GM23338 (cell line): ENCODE results near the gene MARVELD2. TPM values are rescaled to one million over a fixed set of nuclear protein-coding genes. Genes with fewer than 3 reads are reported as not detected.

Experiments
- ATAC-seq: fragments of 200-7000 bp; cut with Tn5 transposase; 3 replicates; pipeline ENCODE4 v1.9.1; 2020
- DNase-seq: peaks from one replicate; pipeline ENCODE4 v3.0.0-alpha.2; 2015; ENCODE audit warnings: low spot score
- H2AFZ ChIP-seq: fragments of 200-600 bp; sonication (generic); 2 replicates; pipeline ENCODE4 v1.8.0; 2016; ENCODE audit warnings: antibody characterized with exemption, mild to moderate bottlenecking, moderate library complexity
- H3F3A ChIP-seq: fragments of 200-600 bp; sonication (generic); replicated peaks from 2 replicates; pipeline ENCODE4 v1.8.0; 2017; ENCODE audit warnings: antibody characterized with exemption, mixed run types, low read depth
- H3K27ac ChIP-seq: fragments of 200-600 bp; sonication (generic); 2 replicates; pipeline ENCODE4 v1.6.1; 2016; ENCODE audit warnings: low read depth
- H3K27me3 ChIP-seq: fragments of 200-600 bp; sonication (generic); 2 replicates; pipeline ENCODE4 v1.8.0; 2016; ENCODE audit warnings: mild to moderate bottlenecking, mixed run types, moderate library complexity; ENCODE audit not compliant: insufficient read depth
- H3K36me3 ChIP-seq: fragments of 200-600 bp; sonication (generic); 2 replicates; pipeline ENCODE4 v1.8.0; 2016; ENCODE audit warnings: mild to moderate bottlenecking; ENCODE audit not compliant: insufficient read depth
- H3K4me1 ChIP-seq: fragments of 200-600 bp; sonication (generic); 2 replicates; pipeline ENCODE4 v1.8.0; 2016; ENCODE audit warnings: mild to moderate bottlenecking, moderate library complexity; ENCODE audit not compliant: insufficient read depth
- H3K4me2 ChIP-seq: fragments of 200-600 bp; sonication (generic); 2 replicates; pipeline ENCODE4 v1.7.1; 2017; ENCODE audit warnings: mixed run types
- H3K4me3 ChIP-seq: fragments of 200-600 bp; sonication (generic); 2 replicates; pipeline ENCODE4 v1.6.1; 2016; ENCODE audit warnings: mixed run types
- H3K79me2 ChIP-seq: fragments of 200-600 bp; sonication (generic); replicated peaks from 2 replicates; pipeline ENCODE4 v1.8.0; 2017; ENCODE audit warnings: mild to moderate bottlenecking; ENCODE audit not compliant: insufficient read depth
- H3K9me2 ChIP-seq: fragments of 200-600 bp; sonication (generic); 2 replicates; pipeline ENCODE4 v1.8.0; 2017; ENCODE audit not compliant: insufficient read depth
- H4K20me1 ChIP-seq: fragments of 200-600 bp; sonication (generic); replicated peaks from 2 replicates; pipeline ENCODE4 v1.8.0; 2017; ENCODE audit warnings: mild to moderate bottlenecking; ENCODE audit not compliant: insufficient read depth
- H3K27ac Mint-ChIP-seq: 2 replicates; pipeline ENCODE4 v1.8.0; 2020; ENCODE audit warnings: inconsistent platforms, mild to moderate bottlenecking, moderate library complexity, mixed read lengths
- H3K27me3 Mint-ChIP-seq: 3 replicates; pipeline ENCODE4 v1.8.0; 2022; ENCODE audit warnings: low read depth, mild to moderate bottlenecking, moderate library complexity, mixed read lengths, inconsistent platforms; ENCODE audit not compliant: insufficient read depth, poor library complexity
- H3K36me3 Mint-ChIP-seq: 3 replicates; pipeline ENCODE4 v1.8.0; 2021; ENCODE audit warnings: low read depth, mild to moderate bottlenecking, inconsistent platforms, moderate library complexity, mixed read lengths
- H3K4me1 Mint-ChIP-seq: 3 replicates; pipeline ENCODE4 v1.8.0; 2020; ENCODE audit warnings: mild to moderate bottlenecking, inconsistent platforms, mixed read lengths
- H3K4me3 Mint-ChIP-seq: 3 replicates; pipeline ENCODE4 v1.8.0; 2021; ENCODE audit warnings: moderate library complexity, mild to moderate bottlenecking, inconsistent platforms, mixed read lengths
- H3K9me3 Mint-ChIP-seq: 3 replicates; pipeline ENCODE4 v1.8.0; 2020; ENCODE audit warnings: moderate library complexity, mild to moderate bottlenecking, inconsistent platforms, mixed read lengths
- CREB1 ChIP-seq: fragments of 250-450 bp; sonication (Bioruptor Pico); IDR thresholded peaks from 2 replicates; pipeline ENCODE4 v1.5.0; 2020; ENCODE audit warnings: low read depth, mild to moderate bottlenecking, moderate library complexity
- EZH2phosphoT487 ChIP-seq: fragments of 200-600 bp; sonication (generic); IDR thresholded peaks from one replicate; pipeline ENCODE4 v1.8.1; 2018; ENCODE audit warnings: antibody characterized with exemption; ENCODE audit not compliant: unreplicated experiment
- POLR2AphosphoS5 ChIP-seq: IDR thresholded peaks from 2 replicates; pipeline ENCODE4 v1.6.1; 2016; ENCODE audit warnings: antibody characterized with exemption, low read depth
- STAT1 ChIP-seq: IDR thresholded peaks from one replicate; pipeline ENCODE4 v1.6.1; 2016; ENCODE audit warnings: antibody characterized with exemption; ENCODE audit not compliant: unreplicated experiment
- ZNF114 ChIP-seq: fragments of 250-450 bp; sonication (Bioruptor Pico); IDR thresholded peaks from 2 replicates; pipeline ENCODE4 v1.5.0; 2020; ENCODE audit warnings: mild to moderate bottlenecking, moderate library complexity
- ZNF331 ChIP-seq: fragments of 250-450 bp; sonication (Bioruptor Pico); IDR thresholded peaks from 2 replicates; pipeline ENCODE4 v1.5.0; 2020; ENCODE audit warnings: low read depth, mild to moderate bottlenecking, moderate library complexity
- polyA plus RNA-seq: library from polyadenylated mRNA; unstranded; fragments of >200 nt; fragmentation: Nextera tagmentation; extraction: Ambion mirVana; gene quantifications from 2 replicates; pipeline ENCODE4 v1.2.1, GENCODE V29; 2016
- total RNA-seq: library from RNA; depleted of rRNA; stranded (reverse); fragments of >200 nt; shearing (Covaris generic); gene quantifications from 2 replicates; pipeline ENCODE4 v1.2.3, GENCODE V29; 2014
- TF ChIP-seq, protein P1 (sequence below): IDR thresholded peaks from 2 replicates; pipeline ENCODE4 v1.6.1; 2016; ENCODE audit warnings: antibody characterized with exemption
- TF ChIP-seq, protein P2 (sequence below): fragments of 250-450 bp; sonication (Bioruptor Pico); IDR thresholded peaks from 2 replicates; pipeline ENCODE4 v1.5.0; 2020; ENCODE audit warnings: mild to moderate bottlenecking, moderate library complexity
- TF ChIP-seq, protein P3 (sequence below), 2 experiments: fragments of 200-600 bp in 1 of 2; sonication (generic) in 1 of 2; conservative IDR thresholded peaks; 2 replicates each; pipeline versions ENCODE4 v1.5.1 to v1.6.1; 2016 to 2017; ENCODE audit warnings: antibody characterized with exemption in 2 of 2, low read depth in 2 of 2, mild to moderate bottlenecking in 2 of 2, moderate library complexity in 1 of 2

Gene MARVELD2
- total and polyA plus RNA-seq, 2 experiments from 2014 or later: 10.0 to 24.1 TPM

DNA sequence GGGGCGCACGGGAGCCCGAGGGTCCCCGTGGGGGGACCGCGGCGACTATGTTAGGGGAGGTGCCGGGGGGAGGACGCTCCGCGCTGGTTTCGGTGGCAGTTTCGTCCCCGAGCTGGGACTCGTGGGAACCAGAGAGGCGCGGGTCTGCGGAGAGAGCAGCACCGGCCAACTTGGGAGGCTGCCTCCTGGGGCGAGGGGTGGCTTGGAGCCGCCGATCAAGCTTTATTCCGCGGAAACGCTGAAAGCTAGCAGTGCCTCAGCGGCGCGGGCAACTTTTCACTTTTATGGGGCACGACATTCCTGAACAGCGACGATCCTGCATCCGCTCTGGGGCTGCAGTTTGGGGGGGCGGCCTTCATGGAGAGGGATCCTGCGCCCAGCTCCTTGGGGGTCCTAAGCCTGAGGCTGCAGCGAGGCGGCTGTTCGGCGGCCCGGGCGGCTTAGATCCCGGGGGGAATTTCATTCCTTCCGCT, 78.0 kb downstream of the MARVELD2 start:
- no peaks in the 10 kb centered on the region for H3K9me2 ChIP-seq
- no peak for TF ChIP-seq ZNF114 (CRISPR knock-in tag)
- no peak for TF ChIP-seq EZH2phosphoT487
- no peak for TF ChIP-seq STAT1
- TF ChIP-seq, protein P1, sequence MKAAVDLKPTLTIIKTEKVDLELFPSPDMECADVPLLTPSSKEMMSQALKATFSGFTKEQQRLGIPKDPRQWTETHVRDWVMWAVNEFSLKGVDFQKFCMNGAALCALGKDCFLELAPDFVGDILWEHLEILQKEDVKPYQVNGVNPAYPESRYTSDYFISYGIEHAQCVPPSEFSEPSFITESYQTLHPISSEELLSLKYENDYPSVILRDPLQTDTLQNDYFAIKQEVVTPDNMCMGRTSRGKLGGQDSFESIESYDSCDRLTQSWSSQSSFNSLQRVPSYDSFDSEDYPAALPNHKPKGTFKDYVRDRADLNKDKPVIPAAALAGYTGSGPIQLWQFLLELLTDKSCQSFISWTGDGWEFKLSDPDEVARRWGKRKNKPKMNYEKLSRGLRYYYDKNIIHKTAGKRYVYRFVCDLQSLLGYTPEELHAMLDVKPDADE: no peak
- no peak for TF ChIP-seq ZNF331 (CRISPR knock-in tag)
- no peak for TF ChIP-seq CREB1 (CRISPR knock-in tag)
- peaks cover 17% of the 10 kb centered on the region for H4K20me1 ChIP-seq
- Mint-ChIP-seq H3K27ac (peak overlapping the region; percentile 97), H3K9me3 (no peaks in the 10 kb centered on the region), H3K36me3 (0 out of 3 replicates have a peak, but pooled peaks cover 3% of the 10 kb centered on the region), H3K4me3 (peak overlapping the region; percentile 91), H3K4me1 (peaks cover 35% of the 10 kb centered on the region), H3K27me3 (peaks cover 7% of the 10 kb centered on the region)
- H2AFZ ChIP-seq: peak overlapping the region; percentile 100
- peak; percentile 40 for ATAC-seq
- H3F3A ChIP-seq: peaks cover 3% of the 10 kb centered on the region; the same call in 1 of the 2 replicates
- peak overlapping the region; percentile 93 for H3K27ac ChIP-seq
- peak overlapping the region; percentile 98 for H3K4me2 ChIP-seq
- H3K27me3 ChIP-seq: peaks cover 17% of the 10 kb centered on the region; the same call in 1 of the 2 replicates
- no peaks in the 10 kb centered on the region for H3K36me3 ChIP-seq
- peaks cover 43% of the 10 kb centered on the region for H3K79me2 ChIP-seq
- peak overlapping the region; percentile 96 for H3K4me3 ChIP-seq
- H3K4me1 ChIP-seq: peaks cover 32% of the 10 kb centered on the region
- DNase-seq: peak; percentile 76

DNA sequence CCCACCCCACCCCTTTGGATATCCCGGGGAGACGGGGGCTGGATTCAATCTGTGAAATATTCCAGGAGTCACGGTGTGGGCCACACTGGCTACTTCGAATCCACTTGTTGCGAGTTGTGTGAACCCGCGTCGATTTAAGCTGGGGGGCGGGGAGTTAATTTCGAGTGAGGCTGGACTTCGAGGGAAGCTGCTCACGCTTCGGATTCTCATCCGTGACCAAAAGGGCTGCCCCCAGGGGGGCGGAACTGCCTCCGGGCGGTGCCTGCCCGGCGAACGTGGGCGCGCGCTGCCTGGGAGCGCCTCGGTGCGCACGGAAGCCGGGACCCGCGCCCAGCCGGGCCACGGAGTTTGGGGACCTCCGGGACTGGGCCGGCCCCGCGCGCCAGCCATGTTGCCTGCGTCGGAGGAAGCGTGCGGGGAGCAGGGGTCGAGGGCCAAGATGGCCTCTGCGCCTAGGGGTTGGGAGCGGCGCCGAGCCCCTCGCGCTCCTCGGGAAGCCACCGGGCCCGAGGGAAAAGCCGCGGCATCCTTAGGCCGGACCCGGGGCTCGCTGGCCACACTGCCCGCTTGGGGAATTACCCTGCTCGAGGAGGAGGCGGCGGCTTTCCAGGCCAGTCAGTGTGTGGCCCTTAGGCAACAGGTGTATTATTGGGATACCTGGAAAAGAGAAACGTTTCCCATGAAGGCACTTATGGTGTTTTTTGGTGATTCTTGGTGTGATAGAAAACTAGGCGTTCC, 78.6 kb downstream of the MARVELD2 start:
- peak overlapping the region; percentile 98 for H3K4me2 ChIP-seq
- peaks cover 3% of the 10 kb centered on the region; the same call in 1 of the 2 replicates for H3F3A ChIP-seq
- peaks cover 49% of the 10 kb centered on the region for H3K79me2 ChIP-seq
- H3K4me3 Mint-ChIP-seq: peak overlapping the region; percentile 91
- ATAC-seq: peak; percentile 48
- DNase-seq: peak; percentile 63
- no peaks in the 10 kb centered on the region for H3K9me2 ChIP-seq
- 0 out of 3 replicates have a peak, but pooled peaks cover 3% of the 10 kb centered on the region for H3K36me3 Mint-ChIP-seq
- H3K27me3 ChIP-seq: peaks cover 17% of the 10 kb centered on the region; the same call in 1 of the 2 replicates
- no peaks in the 10 kb centered on the region for H3K36me3 ChIP-seq
- peaks cover 32% of the 10 kb centered on the region for H3K4me1 ChIP-seq
- H3K9me3 Mint-ChIP-seq: no peaks in the 10 kb centered on the region
- peak overlapping the region; percentile 97 for H3K27ac Mint-ChIP-seq
- H3K4me1 Mint-ChIP-seq: peaks cover 35% of the 10 kb centered on the region
- H4K20me1 ChIP-seq: peaks cover 20% of the 10 kb centered on the region
- peak overlapping the region; percentile 100 for H2AFZ ChIP-seq
- peak overlapping the region; percentile 96 for H3K4me3 ChIP-seq
- H3K27ac ChIP-seq: peak overlapping the region; percentile 93
- H3K27me3 Mint-ChIP-seq: peaks cover 7% of the 10 kb centered on the region
- TF ChIP-seq, protein P2, sequence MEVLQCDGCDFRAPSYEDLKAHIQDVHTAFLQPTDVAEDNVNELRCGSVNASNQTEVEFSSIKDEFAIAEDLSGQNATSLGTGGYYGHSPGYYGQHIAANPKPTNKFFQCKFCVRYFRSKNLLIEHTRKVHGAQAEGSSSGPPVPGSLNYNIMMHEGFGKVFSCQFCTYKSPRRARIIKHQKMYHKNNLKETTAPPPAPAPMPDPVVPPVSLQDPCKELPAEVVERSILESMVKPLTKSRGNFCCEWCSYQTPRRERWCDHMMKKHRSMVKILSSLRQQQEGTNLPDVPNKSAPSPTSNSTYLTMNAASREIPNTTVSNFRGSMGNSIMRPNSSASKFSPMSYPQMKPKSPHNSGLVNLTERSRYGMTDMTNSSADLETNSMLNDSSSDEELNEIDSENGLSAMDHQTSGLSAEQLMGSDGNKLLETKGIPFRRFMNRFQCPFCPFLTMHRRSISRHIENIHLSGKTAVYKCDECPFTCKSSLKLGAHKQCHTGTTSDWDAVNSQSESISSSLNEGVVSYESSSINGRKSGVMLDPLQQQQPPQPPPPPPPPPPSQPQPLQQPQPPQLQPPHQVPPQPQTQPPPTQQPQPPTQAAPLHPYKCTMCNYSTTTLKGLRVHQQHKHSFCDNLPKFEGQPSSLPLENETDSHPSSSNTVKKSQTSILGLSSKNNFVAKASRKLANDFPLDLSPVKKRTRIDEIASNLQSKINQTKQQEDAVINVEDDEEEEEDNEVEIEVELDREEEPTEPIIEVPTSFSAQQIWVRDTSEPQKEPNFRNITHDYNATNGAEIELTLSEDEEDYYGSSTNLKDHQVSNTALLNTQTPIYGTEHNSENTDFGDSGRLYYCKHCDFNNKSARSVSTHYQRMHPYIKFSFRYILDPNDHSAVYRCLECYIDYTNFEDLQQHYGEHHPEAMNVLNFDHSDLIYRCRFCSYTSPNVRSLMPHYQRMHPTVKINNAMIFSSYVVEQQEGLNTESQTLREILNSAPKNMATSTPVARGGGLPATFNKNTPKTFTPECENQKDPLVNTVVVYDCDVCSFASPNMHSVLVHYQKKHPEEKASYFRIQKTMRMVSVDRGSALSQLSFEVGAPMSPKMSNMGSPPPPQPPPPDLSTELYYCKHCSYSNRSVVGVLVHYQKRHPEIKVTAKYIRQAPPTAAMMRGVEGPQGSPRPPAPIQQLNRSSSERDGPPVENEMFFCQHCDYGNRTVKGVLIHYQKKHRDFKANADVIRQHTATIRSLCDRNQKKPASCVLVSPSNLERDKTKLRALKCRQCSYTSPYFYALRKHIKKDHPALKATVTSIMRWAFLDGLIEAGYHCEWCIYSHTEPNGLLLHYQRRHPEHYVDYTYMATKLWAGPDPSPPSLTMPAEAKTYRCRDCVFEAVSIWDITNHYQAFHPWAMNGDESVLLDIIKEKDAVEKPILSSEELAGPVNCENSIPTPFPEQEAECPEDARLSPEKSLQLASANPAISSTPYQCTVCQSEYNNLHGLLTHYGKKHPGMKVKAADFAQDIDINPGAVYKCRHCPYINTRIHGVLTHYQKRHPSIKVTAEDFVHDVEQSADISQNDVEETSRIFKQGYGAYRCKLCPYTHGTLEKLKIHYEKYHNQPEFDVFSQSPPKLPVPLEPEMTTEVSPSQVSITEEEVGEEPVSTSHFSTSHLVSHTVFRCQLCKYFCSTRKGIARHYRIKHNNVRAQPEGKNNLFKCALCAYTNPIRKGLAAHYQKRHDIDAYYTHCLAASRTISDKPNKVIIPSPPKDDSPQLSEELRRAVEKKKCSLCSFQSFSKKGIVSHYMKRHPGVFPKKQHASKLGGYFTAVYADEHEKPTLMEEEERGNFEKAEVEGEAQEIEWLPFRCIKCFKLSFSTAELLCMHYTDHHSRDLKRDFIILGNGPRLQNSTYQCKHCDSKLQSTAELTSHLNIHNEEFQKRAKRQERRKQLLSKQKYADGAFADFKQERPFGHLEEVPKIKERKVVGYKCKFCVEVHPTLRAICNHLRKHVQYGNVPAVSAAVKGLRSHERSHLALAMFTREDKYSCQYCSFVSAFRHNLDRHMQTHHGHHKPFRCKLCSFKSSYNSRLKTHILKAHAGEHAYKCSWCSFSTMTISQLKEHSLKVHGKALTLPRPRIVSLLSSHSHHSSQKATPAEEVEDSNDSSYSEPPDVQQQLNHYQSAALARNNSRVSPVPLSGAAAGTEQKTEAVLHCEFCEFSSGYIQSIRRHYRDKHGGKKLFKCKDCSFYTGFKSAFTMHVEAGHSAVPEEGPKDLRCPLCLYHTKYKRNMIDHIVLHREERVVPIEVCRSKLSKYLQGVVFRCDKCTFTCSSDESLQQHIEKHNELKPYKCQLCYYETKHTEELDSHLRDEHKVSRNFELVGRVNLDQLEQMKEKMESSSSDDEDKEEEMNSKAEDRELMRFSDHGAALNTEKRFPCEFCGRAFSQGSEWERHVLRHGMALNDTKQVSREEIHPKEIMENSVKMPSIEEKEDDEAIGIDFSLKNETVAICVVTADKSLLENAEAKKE (CRISPR knock-in tag): no peak
- TF ChIP-seq, protein P3, sequence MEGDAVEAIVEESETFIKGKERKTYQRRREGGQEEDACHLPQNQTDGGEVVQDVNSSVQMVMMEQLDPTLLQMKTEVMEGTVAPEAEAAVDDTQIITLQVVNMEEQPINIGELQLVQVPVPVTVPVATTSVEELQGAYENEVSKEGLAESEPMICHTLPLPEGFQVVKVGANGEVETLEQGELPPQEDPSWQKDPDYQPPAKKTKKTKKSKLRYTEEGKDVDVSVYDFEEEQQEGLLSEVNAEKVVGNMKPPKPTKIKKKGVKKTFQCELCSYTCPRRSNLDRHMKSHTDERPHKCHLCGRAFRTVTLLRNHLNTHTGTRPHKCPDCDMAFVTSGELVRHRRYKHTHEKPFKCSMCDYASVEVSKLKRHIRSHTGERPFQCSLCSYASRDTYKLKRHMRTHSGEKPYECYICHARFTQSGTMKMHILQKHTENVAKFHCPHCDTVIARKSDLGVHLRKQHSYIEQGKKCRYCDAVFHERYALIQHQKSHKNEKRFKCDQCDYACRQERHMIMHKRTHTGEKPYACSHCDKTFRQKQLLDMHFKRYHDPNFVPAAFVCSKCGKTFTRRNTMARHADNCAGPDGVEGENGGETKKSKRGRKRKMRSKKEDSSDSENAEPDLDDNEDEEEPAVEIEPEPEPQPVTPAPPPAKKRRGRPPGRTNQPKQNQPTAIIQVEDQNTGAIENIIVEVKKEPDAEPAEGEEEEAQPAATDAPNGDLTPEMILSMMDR (conservative IDR thresholded peaks at IDR 0.05; ENCODE audit: low read depth in 2 of 2): no peak
- TF ChIP-seq, protein P1: no peak
- TF ChIP-seq POLR2AphosphoS5: peak; percentile 47; the same call in 1 of the 2 replicates
